SU-DHL-6 (cell line): ENCODE data around the gene PDE4D.

Experiments
- H2AFZ ChIP-seq: fragments of 200-600 bp; sonication (generic); 2 replicates; pipeline ENCODE4 v1.6.1; 2014; ENCODE audit warnings: low read depth, mild to moderate bottlenecking, moderate library complexity, mixed read lengths, antibody characterized with exemption, low read length; ENCODE audit not compliant: severe bottlenecking
- H3F3A ChIP-seq: fragments of 200-600 bp; shearing (Covaris generic); 2 replicates; pipeline ENCODE4 v1.6.0; 2016; ENCODE audit warnings: antibody characterized with exemption, mild to moderate bottlenecking; ENCODE audit not compliant: insufficient read depth
- H3K27ac ChIP-seq: fragments of 200-600 bp; sonication (generic); 2 replicates; pipeline ENCODE4 v1.5.1; 2016; ENCODE audit warnings: low read depth, mild to moderate bottlenecking, low read length, moderate library complexity, mixed read lengths
- H3K27me3 ChIP-seq: fragments of 200-600 bp; sonication (generic), shearing (Covaris generic); 2 replicates; pipeline ENCODE4 v1.6.0; 2014; ENCODE audit warnings: mild to moderate bottlenecking, low read length
- H3K36me3 ChIP-seq: fragments of 200-600 bp; sonication (generic); 2 replicates; pipeline ENCODE4 v1.6.1; 2014; ENCODE audit warnings: mild to moderate bottlenecking, low read length, mixed read lengths
- H3K4me2 ChIP-seq: fragments of 300-600, 200-600 bp; shearing (Covaris generic), sonication (generic); 2 replicates; pipeline ENCODE4 v1.6.0; 2014; ENCODE audit warnings: low read length, low read depth, mild to moderate bottlenecking; ENCODE audit not compliant: poor library complexity, severe bottlenecking
- H3K4me3 ChIP-seq: fragments of 200-600 bp; sonication (generic); 2 replicates; pipeline ENCODE4 v1.5.1; 2014; ENCODE audit warnings: antibody characterized with exemption, low read length, mild to moderate bottlenecking, mixed read lengths; ENCODE audit not compliant: insufficient read depth, poor library complexity, severe bottlenecking
- H3K79me2 ChIP-seq: fragments of 200-600 bp; sonication (generic); 2 replicates; pipeline ENCODE4 v1.6.1; 2014; ENCODE audit warnings: mild to moderate bottlenecking, low read length, moderate library complexity; ENCODE audit not compliant: insufficient read depth
- H3K9ac ChIP-seq: fragments of 200-600 bp; sonication (generic); 2 replicates; pipeline ENCODE4 v1.7.0; 2014; ENCODE audit warnings: mild to moderate bottlenecking, low read length
- H3K9me2 ChIP-seq: fragments of 200-600 bp; sonication (generic); replicated peaks from 2 replicates; pipeline ENCODE4 v1.6.1; 2014; ENCODE audit warnings: low read length; ENCODE audit not compliant: insufficient read depth
- H3K9me3 ChIP-seq: fragments of 200-600 bp; sonication (generic); 2 replicates; pipeline ENCODE4 v1.6.1; 2014; ENCODE audit warnings: low read length, mixed read lengths; ENCODE audit not compliant: insufficient read depth
- H4K20me1 ChIP-seq: fragments of 200-600 bp; sonication (generic); 2 replicates; pipeline ENCODE4 v1.6.1; 2014; ENCODE audit warnings: low read depth, mild to moderate bottlenecking, antibody characterized with exemption, low read length, moderate library complexity, mixed read lengths
- CTCF ChIP-seq: fragments of 200-600 bp; sonication (generic); IDR thresholded peaks from one replicate; pipeline ENCODE4 v1.5.1; 2017; ENCODE audit warnings: antibody characterized with exemption, mild to moderate bottlenecking, low read length, moderate library complexity; ENCODE audit not compliant: insufficient read depth, poor library complexity, severe bottlenecking
- EZH2phosphoT487 ChIP-seq: fragments of 200-600 bp; sonication (generic), shearing (Covaris generic); conservative IDR thresholded peaks from 2 replicates; pipeline ENCODE4 v1.6.1; 2018; ENCODE audit warnings: mild to moderate bottlenecking, antibody characterized with exemption, low read length, moderate library complexity, mixed read lengths

PDE4D gene

GRCh38 chr5:59840200-59840601, 53.3 kb downstream of the PDE4D start:
- Histone ChIP-seq H3K27ac (no peak overlapping the region), H2AFZ (no peak overlapping the region), H3K9me3 (no peaks in the 10 kb centered on the region), H3K27me3 (no peaks in the 10 kb centered on the region), H3K36me3 (no peaks in the 10 kb centered on the region), H3K9ac (no peak overlapping the region), H4K20me1 (no peaks in the 10 kb centered on the region), H3K79me2 (no peaks in the 10 kb centered on the region), H3F3A (no peaks in the 10 kb centered on the region), H3K9me2 (no peaks in the 10 kb centered on the region), H3K4me2 (no peak overlapping the region), H3K4me3 (no peak overlapping the region)
- TF ChIP-seq EZH2phosphoT487 (no peak), CTCF (no peak)

GRCh38 chr5:59838989-59839388, 54.5 kb downstream of the PDE4D start:
- no peak overlapping the region for H3K4me3 ChIP-seq
- H3K27ac ChIP-seq = no peak overlapping the region
- no peak overlapping the region for H2AFZ ChIP-seq
- no peaks in the 10 kb centered on the region for H3K9me3 ChIP-seq
- H3F3A ChIP-seq = no peaks in the 10 kb centered on the region
- H3K36me3 ChIP-seq = no peaks in the 10 kb centered on the region
- no peak overlapping the region for H3K4me2 ChIP-seq
- no peaks in the 10 kb centered on the region for H3K79me2 ChIP-seq
- H4K20me1 ChIP-seq = no peaks in the 10 kb centered on the region
- no peaks in the 10 kb centered on the region for H3K27me3 ChIP-seq
- TF ChIP-seq CTCF (no peak), EZH2phosphoT487 (no peak)
- H3K9ac ChIP-seq = no peak overlapping the region
- H3K9me2 ChIP-seq = no peaks in the 10 kb centered on the region

- Histone ChIP-seq H3K27me3 (no peaks in the 10 kb centered on the region), H3F3A (no peaks in the 10 kb centered on the region), H3K4me3 (no peak overlapping the region), H3K9me3 (no peaks in the 10 kb centered on the region), H3K4me2 (no peak overlapping the region), H3K9me2 (no peaks in the 10 kb centered on the region), H3K36me3 (no peaks in the 10 kb centered on the region), H3K79me2 (no peaks in the 10 kb centered on the region), H2AFZ (no peak overlapping the region), H3K9ac (no peak overlapping the region), H4K20me1 (no peaks in the 10 kb centered on the region), H3K27ac (no peak overlapping the region)
- no peak for TF ChIP-seq CTCF
- TF ChIP-seq EZH2phosphoT487 = no peak
Observed at GRCh38 chr5:59838067-59838466, 55.5 kb downstream of the PDE4D start.

GRCh38 chr5:59837071-59837470, 56.5 kb downstream of the PDE4D start:
- Histone ChIP-seq H4K20me1 (no peaks in the 10 kb centered on the region), H3K9ac (no peak overlapping the region), H3K9me2 (no peaks in the 10 kb centered on the region), H3K4me2 (no peak overlapping the region), H3K79me2 (no peaks in the 10 kb centered on the region), H3K4me3 (no peak overlapping the region), H3K27me3 (no peaks in the 10 kb centered on the region), H3F3A (no peaks in the 10 kb centered on the region), H3K27ac (no peak overlapping the region), H3K36me3 (no peaks in the 10 kb centered on the region), H3K9me3 (no peaks in the 10 kb centered on the region), H2AFZ (no peak overlapping the region)
- TF ChIP-seq EZH2phosphoT487 = no peak
- TF ChIP-seq CTCF = no peak
